HG03095 (cell line): Measurements from ENCODE around the gene TLCD5.

ENCODE experiments used
- ATAC-seq: cut with Tn5 transposase; IDR thresholded peaks from one replicate; pipeline ENCODE4 v1.9.1; 2021; ENCODE audit warnings: moderate library complexity; ENCODE audit not compliant: unreplicated experiment

Gene TLCD5

DNA sequence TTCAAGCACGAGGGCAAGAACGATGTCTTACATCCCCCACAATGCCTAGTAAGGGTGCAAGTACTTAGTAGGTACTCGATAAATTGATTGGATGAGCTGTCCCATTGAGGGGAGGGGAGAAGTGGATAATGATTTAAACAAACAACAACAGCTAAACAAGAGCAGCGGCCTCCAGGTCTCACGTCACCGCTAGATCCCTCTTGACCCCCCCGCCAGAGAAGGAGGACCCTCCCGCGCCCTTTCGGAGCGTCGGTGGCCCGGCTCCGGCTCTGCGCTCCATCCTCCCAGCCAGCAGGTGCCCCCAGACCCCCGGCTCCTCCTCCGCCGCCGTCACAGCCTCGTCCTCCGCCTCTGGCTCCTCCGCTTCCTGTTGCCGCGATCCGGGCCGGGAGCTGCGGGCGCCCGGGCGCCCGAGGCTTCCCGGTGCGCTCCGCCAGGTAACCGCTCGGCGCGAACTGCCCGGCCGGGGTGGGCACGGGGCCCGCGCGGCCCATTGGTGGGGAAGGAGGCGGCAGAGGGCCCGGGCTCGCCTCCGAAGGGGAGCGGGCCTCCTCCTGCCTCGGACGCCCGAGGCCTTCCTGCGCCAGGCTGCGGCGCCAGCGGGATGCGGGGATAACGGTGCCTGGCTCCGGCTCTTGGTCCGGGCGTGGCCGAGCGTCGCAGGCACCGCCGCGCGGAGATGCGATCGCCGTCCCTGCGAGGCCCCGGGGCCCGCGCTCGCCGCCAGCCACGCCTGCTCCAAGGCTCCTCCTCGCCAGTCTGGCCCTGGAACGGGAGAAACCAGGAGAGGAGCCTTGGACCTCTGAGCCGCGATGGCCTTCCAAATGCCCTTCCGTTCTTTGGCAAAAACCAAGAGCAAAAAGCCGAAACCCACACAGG is at the start of gene TLCD5:
Gene TLCD5, plus strand, starts transcription at position 368 of the 879 bp plus-strand sequence. CDS start 2,143 bp downstream, outside the sequence.
- no peak for ATAC-seq

DNA sequence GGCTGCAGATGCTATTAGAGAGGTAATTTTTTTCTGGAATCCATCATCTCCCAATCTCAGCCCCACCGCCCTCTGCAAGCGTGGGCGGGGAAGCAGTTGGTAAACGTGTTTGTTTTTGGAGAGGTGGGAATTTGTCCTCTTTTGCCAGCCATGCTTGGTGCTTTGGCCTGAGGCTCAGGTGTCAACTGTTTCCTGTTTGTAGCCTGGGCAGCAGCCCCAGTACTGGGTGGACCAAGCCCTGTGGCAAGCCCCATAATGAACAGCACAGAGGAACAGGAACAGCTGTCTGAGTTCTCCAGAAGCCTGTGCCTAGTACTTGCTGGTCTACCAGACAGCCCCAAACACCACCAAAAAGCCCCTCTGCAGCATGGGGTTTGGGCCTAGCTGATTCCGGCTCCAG is 45.6 kb upstream of the TLCD5 start:
- no peak for ATAC-seq

DNA sequence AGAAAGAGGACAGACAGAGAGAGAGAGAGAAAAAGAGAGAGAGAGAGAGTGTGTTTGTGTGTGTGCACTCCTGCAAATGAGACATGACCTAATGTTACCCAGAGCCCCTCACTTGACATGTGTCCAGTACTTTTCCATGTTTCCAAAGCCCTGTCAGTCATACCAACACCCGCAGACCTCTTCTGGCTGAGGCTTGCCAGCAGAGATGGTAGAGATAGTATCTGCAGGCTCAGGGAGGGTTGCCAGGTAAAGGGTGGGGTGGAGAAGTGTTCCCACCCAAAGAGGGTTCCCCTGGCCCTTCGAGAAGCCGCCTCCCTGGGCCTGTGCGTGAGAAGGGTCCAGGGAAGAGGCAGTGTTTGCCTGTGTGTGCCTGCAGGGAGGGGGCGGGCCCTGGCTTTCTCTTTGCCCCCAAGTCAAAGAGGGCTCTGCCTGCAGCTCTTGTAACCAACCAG is 44.5 kb upstream of the TLCD5 start:
- ATAC-seq: no peak

DNA sequence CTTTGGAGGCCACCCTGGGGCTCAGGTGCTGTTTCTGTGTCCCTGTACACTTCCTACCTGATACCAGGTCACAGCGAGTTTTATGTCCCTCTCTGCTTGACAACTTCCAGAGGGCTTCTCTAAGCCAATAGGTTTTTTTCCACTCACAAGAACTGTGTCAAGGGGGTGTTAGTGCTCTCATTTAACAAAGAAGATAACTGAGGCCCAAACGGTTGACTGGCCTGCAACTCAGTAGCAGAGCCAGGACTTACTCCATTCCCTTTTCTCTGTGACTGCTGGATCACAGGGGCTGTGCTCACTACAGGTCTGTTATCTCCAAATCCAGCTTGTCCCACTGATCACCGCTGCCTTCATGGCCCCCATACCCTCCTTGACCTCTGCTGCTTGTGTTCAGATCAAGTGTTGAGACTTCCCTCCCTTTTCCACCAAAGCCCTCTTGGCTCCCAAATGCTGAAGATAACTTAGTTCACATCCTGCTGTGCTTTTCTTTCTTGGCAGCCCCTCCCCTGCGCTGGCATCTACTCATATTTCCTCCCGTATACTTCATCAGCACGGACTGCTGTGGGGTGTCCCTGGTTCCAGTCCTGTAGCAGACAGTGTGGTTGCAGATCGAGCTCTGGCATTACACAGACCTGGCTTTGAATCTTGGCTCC is 43.8 kb upstream of the TLCD5 start:
- ATAC-seq: no peak

DNA sequence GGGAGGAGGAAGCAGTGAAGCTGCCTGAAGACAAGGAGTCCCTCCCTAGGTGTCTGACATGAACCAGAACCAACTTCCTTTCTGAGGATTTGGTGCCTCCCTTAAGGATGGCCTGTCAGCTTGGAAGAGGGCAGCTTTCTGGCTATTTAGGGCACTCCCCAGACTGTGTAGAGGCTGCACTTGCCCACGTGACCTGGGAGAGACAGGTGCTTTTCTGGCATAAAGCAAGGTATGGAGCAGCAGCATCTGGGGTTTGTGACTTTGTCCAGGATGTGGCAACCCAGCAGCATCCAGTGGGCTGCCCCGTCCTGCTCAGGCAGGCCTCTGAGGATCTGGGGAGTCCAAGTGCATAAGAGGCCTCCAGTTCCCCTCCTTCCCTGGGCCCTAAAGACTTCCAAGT is 42.0 kb upstream of the TLCD5 start:
- ATAC-seq: no peak

DNA sequence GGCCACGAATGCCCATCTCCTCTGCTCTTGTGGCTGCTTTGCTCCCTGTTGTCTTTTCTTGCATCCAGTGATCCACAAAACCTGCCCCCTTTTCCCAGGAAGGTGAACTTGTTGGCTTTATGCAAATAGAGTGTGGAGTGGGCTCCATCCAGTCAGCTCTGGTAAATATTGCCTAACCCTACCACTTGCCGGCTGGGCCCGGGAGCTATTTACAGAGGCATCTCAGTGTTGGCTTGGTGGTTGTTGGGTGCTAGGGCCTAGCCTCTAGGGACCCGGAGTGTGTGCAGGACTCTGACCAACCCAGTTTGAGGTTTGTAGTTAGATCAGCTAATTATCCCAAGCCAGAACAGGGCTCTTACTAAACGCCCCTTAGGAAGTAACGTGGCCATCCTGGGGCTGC is 40.8 kb upstream of the TLCD5 start:
- no peak for ATAC-seq

DNA sequence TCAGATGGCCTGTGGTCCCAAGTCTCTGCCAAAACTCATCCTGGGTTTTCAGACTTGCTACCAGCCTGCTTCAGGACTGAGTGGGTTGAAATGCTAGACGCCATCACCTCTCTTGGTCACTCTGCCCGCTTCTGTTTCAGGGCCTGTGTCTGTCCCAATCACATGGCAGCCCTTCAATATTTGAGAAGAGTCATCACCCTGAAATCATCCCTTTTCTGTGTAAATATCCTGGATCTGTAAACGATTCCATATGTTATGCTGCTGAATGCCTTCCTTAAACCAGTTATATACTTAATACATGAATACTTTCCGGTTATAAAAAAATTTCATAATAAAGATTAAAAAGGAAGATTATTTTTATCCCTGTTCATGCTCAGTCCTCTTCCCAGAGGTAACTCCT is 39.8 kb upstream of the TLCD5 start:
- no peak for ATAC-seq

DNA sequence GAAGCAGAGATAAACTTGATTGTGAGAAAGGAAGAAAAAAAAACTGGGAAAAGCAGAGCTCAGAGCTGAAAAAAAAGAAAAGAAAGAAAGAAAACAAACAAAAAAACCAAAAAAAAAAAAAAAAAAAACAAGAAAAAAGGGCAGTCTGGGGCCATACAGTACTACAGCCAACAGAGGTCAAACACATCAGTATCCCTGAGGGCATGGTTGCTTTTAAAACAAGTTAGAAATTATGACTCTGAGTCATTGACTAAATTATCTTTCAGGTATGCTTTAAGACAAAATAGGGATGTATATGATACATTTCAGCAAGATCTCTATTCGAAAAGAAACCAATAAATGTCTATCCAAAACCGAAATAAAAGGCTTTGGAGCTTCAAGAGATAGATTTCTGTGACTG is 37.1 kb upstream of the TLCD5 start:
- no peak for ATAC-seq

DNA sequence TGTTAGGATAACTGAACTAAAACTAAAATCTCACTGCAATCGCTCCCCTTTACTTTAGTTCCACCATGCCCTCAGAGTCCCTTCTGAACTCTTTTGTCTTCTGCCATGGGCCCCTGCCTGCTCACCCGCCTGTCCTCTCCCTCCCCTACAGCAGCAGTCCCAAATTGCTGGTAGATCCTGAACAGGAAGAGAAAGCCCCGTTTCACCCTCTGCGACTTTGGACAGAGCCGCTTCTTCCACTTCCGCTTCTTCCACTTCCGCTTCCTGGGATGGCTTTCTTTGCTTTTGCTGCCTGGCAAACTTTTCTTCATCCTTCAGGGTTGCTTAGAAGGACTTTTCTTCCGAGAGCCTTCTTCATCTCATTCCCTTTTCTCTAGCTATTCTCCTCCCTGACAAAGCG is 35.7 kb upstream of the TLCD5 start:
- no peak for ATAC-seq

DNA sequence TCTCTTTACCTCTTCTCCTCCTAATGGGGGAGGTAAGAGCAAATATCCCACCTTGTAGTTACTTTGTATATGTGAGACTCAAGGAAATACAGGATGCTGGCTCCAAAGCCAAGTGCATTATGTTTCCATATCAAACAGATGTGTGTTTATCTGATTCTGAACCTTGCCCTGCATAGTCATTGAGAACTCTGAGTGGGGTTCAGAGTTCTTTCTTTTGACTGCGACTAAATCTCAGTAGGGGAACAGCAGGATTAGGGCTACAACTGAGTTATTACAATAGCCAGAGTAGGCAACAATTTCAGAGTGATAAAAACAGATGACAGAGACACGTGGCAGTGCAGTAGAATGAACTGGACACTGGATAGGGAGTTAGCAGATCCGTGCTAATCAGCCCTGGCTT is 34.1 kb upstream of the TLCD5 start:
- ATAC-seq: no peak

DNA sequence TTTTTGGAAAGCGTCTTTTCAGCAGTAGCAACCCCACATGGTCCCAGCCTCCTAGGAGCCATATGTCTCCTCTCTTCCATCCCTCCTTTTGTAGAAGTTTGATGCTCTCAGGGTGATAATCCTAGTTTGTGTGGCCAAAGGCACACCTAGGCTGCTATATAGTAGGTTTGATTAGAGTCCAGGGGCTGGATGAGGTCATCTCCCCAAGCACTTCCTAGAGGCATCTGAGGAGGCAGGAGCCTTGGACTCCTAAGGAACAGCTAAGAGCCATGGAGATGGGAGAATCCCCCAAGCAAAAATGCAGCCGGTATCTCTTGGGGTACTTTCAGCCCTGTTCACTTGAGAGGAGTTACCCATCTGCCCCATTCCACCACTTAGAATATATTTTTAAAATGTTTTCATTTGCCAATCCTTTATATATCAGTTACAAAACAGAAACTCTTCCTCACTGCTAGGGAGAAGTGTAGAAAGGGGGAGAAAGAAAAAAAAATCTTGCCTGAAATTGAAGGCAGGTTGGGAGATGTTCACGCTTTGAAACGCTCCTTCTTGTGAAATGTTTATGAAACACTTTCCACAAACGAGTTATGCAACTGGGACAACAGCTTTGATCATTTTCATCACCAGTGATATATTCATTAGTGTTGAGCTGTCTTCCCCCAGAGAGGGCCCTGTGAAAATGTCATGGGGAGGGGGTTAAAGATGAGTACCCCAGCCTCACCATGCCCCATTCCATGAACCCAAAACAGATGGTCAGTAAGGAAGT is 31.9 kb upstream of the TLCD5 start:
- no peak for ATAC-seq

DNA sequence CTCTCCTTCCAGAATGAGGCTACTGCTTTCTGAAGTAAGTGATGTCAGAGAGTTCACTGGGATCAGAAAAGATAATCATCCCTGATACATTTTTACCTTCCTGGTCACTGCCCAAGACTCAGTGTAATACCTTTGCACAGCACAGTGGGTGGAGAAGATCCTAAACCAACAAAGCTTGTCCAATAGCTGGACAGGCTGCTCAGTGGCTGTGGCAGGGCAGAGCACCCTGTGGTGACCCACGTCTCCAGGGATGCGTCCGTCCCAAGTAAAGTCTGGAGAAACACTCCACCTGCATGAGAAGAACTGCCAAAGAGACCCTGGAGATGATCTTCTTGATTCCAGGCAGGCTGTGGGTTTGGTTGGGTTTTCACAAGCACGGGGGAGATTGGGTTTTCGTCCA is 31.0 kb upstream of the TLCD5 start:
- ATAC-seq: no peak

DNA sequence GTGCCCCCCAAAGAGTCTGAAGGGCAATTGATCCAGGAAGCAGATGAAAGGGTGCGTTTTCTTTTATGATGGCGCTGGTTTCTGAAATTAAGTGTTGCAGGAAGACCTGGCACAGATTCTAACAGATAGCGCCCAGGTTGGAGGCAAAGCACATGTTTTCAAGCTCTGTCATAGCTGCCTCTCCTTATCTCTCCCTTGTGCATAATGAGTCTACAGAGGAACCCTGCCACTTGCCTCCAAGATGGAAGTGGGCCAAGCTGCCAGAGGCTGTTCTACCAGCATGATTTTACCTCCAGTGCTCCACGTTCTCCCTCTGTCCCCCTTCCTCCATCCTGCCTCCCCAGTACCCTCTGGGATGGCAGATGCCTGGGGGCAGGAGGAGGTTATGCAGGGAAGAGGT is 30.0 kb upstream of the TLCD5 start:
- no peak for ATAC-seq

DNA sequence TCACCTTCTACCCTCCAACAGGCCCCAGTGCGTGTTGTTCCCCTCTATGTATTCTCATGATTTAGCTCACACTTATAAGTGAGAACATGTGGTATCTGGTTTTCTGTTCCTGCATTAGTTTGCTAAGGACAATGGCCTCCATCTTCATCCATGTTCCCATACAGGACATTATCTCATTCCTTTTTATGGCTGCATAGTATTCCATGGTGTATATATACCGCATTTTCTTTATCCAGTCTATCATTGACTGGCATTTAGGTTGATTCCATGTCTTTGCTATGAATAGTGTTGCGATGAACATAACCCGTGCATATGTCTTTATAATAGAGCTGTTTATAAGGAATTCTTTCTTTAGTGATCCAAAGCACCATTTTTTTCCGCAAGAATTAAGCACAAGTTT is 28.5 kb upstream of the TLCD5 start:
- ATAC-seq: no peak

DNA sequence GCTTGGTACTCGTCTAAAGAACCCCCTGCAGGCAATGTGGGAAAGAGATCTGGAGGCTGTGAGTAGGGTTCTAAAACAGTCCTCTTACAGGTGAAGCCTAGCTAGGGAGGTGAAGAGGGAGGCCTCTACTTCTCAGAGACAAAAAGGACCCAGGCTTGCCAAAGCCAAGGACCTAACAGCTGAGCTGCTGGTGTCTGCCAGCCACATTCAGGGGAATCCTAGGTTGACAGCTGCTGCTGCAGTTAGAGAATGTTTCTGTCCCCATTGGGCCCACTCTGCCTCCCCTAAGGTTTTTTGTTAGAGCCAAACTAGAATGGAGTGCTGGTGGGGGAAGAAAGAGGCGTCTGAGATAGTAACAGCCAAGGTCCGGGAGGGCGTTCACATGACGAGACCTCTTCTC is 26.6 kb upstream of the TLCD5 start:
- ATAC-seq: no peak

DNA sequence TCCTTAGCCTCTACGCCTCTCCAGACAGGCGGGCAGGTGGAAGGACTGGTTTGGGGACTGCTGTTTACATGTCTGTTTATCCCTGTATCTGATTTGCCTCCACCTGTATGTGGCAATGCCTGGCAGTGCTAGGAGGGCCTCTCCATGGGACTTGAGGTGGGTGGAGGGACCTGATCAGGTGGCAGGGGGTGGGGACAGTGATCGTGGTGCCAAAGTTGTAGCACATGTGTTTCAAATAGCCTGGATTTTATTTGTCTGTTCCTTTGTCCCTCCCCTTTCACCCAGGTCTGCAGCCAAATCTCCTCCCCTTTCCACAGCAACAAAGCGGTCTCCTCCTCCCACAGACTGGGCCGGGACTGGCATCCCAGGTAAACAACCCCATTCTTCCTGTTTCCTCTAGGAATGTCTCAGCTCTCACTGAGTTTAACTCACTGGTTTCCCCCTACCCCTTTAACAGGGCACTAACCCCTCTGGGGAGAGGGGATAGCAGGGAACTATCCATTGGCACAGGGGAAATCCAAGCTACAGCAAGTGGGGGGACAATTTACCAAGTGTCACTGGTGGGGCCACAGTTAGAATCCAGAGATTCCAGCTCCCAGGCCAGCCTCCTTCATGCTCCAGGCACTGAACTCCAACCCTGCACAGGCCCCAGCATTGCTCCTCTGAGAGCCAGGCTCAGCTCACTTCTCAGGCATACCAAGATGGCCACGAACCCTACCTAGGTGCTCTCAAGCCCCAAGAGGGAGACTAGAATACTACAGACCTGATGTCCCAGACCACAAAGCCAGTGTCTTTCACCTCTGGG is 22.9 kb upstream of the TLCD5 start:
- no peak for ATAC-seq

DNA sequence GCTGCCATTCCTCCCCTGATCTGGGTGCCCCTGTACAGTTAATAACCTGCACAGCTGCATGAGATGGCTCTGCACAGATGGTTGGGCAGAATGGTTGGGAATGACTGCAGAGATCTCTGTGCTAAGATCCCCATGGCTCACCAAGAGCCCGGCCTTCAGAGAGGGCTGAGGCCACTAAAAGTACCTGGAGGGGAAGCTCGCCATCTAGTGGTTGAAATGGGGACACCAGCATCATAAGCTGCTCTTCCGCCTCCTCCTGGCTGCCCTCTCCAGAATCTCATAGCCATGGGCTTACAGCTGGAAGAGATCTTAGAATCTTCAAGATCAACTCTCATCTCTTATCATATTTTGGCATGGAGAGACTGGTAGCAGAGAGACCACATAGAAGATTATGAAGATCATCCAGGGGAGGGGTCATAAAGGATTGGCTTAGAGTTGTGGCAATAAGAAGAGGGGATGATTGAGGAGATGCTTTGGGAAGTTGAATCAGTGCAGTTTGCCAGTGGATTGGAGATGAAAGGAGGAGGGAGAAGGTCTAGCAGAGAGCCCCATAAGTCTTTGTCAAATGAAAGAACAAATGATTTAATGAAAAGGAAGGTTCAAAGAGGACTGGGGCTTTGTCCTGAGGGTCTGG is 22.0 kb upstream of the TLCD5 start:
- no peak for ATAC-seq

DNA sequence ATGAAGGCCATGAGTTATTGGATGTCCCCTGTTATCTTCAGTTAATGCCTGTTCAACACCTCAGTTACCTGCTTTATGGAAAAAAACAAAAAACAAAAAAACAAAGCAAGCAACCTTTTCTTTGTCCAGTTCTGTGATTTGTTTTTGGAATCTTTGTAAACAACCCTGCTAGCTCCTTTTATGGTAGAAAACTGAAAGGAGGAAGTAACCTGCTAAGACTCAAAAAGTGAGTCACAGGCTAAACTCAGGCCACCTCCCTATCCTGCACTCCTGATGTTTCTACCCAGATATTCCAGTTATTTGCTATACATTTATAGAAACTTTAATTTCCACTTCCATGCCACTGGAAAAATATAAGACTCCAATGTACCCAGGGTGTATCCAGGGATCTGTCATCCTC is 20.6 kb upstream of the TLCD5 start:
- ATAC-seq: no peak

DNA sequence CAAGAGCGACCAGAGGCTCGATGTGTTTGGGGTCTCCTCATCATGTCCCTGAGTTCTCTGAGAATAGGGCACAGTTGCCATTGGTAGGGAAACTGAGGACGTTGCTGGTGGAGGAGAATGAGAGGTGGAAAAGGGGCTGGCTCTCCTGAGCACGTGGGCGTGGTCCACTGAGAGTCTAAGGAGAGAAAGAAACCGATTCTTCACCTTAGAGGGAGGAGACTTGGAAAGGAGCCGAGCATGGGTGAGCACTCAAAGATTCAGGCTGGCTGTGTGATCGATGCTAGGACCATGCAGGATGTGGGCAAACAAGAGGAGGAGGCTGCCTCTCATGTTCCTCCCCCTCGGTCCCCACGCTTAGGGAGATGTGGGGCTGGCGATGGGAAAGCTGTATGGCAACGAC is 19.8 kb upstream of the TLCD5 start:
- ATAC-seq: no peak

DNA sequence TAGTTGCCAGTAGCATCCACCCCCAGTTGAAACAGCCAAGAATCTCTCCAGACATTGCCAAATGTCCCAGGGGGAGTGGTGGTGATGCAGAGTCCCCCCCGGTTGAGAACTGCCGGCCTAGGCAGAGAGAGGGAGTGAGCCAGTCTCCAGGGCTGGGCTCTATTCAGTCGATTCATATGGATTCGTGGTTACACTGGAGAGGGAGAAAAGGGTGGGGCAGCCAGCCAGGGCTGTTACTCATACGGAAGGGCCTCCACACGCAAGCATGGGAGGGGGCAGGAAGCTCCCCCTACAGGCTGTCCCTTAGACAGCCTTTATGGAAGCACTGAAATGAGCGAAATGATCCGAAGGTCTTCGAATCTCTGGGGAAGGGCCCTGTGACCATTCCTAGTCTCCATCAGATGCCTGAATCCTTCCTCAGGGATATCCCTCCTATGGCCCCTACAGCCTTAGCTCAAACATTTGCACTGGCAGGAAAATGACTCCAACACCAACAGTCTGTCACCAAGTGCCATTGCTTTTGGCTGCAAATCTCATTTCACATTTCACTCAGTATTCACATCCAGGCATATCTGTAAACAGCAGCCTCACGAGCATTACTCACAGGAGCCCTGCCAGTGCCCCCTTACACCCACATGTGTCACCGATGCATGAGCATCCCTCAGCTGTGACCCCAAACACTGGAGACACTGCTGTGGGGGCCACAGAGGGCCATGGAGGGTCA is 18.4 kb upstream of the TLCD5 start:
- ATAC-seq: no peak
